HG03520 (cell line): Measurements from ENCODE around the gene PRAC1.
"Not testable (repeated sequence)": the region's sequence is repeated elsewhere in the genome, so short reads cannot be mapped to it uniquely, and the experiment has no call there.

Experiments used
- ATAC-seq: cut with Tn5 transposase; IDR thresholded peaks from one replicate; pipeline ENCODE4 v1.9.1; 2021; ENCODE audit warnings: mild to moderate bottlenecking, moderate library complexity; ENCODE audit not compliant: unreplicated experiment

Gene PRAC1

GRCh38 chr17:48727415-48728175 lies 5.3 kb upstream of the PRAC1 start:
- no peak for ATAC-seq

DNA sequence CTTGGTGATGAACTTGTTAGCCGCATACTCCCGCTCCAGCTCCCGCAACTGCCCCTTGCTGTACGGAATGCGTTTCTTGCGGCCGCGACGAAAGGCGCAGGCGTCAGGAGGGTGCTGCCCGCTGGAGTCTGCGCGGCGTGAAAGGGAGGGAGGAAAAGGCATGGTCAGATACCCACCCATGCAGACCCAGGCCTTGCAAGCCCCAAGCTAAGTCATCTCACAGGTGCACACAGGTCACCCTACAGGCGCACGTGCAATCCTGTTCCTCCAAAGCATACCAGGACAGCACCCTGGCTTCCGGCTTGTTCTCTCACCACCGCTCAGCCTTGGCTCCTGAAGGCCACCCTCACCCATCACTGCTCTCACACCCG lies 4.6 kb upstream of the PRAC1 start:
- ATAC-seq, result no peak

GRCh38 chr17:48726114-48726915 lies 4.0 kb upstream of the PRAC1 start:
- ATAC-seq, result no peak

- ATAC-seq, result no peak
These were observed 3.2 kb upstream of the PRAC1 start for GRCh38 chr17:48725288-48726064.

DNA sequence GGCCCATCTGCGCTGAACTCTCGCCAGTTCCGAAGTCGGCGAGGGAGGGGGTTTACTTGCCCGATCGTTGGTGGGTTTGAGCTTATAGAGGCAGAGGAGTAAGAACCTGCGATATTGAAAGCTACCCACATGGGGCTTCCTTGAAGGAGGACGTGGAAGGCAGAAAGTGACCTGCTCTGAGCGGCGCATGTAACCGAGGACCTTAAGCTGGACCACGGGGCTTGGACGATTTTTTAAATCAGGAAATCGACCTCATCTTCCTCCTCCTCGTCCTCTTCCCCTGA lies 2.6 kb upstream of the PRAC1 start:
- ATAC-seq, result no peak

GRCh38 chr17:48724251-48725003 lies 2.1 kb upstream of the PRAC1 start:
- ATAC-seq, result no peak

DNA sequence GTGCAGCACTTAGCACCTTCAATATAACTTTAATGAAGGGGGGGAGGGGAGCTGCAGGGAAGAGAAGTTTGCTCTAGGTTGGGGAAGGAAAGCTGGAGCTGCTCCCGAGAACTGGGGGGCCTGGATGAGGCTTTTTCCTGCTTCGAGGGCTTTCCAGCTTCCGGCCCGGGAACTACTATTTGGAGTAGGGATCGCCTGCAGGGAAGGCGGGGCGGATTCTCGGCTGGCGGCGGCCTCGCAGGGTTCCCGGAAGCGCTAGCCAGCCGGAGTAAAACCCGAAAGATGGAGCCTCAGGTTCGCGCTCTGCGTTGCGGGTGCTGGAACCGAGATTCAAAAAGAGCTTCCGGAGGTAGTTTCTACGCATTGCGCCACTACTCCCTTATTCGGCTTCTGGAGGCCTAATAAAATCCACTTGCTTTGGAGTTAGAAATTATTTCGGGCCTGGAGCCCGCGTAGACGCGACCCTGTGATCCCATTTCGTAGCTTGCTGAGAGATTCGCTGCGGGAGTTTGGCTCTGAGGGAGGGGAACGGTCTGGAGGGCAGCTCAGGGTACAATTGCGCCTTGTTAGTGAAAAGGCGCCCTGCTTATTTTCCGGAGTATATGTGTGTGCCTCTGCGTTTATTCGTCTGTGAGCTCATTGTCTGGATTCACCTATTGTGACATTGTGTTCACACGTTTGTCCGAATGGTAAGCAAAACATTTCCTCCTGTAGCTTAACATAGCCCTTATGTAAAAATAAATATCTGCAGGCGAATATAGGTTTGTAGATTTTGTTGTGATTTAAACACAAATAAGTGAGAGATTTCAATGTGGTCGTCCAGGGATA lies 1.3 kb upstream of the PRAC1 start:
- no peak for ATAC-seq

DNA sequence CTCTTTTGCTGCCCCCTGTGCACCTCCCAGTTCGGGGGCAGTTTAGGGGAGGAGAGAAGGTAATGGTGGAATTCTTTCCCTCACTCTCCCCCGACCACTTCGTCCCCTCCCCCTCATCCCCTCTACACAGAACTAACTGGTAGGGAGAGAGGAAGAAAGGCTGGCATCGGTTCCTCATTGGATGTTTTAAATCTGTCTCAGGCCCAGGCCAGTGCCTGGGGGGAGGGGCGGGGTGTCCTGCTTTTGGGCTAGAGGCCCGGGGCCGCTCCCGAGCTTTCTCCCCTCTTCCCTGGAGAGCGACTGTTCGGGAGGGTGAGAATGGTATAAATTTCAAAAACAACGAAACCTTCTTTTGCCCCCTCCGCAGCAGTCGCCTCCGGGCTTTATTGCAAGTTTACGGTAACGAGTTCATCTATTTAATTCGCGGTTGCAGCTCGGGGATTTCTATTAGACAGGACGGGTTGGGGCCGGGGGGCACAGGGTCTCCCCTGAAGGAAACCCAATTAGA lies 651 bp upstream of the PRAC1 start, which contains the start of gene PRAC2:
PRAC2 (plus strand) TSS at position 271 of the 508 bp plus-strand sequence. CDS start 1,226 bp downstream, outside the sequence.
- ATAC-seq, result no peak

DNA sequence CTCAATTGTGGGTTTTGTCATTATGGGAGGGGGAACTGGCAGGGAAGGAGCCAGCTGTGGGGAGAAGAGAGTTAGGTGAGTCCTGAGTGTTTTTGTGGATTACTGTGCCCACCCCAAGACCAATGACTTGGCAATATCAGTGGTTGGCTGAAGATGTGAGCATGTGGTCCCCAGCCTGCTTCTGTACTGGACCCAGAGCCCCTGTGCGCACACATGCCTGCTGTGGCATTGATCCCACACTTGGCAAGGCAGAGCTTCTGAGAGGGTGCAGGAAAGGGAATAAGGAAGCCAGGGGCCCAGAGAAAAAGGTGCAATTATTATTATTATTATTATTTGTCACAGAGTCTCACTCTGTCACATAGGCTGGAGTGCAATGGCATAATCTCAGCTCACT lies 1.3 kb downstream of the PRAC1 start:
- ATAC-seq, result no peak

GRCh38 chr17:48720266-48721008 lies 1.9 kb downstream of the PRAC1 start:
- no peak for ATAC-seq

DNA sequence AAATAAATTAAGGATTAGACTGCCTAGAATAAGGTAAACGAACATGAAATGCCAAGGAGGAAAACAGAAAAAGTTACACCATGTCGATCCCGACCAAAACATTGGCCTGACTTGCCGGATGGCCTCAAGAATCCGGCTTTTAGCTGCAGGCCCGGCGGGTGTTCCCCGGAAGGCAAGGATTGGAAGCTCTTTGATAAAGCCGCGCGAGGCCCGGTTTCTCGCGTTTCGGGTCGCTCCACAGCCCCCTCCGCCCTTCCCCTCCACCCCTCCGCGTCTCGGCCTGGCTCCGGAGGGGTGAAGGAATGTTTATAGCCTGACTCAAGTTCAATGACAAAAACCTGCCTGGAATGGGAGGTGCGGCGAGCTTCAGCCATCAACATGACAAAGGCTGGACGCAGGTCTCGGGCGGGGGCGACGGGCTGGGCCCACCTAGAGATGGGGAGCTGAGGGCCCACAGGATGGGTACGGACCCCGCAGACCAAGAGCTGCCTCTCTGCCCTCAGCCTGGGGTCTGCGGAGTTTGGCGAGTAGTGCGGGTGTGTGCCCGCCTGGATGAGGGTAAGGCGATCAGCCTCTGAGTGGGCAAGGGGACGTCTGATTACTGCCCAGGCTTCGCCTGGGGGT lies 2.6 kb downstream of the PRAC1 start:
- ATAC-seq, result no peak

GRCh38 chr17:48718761-48719641 lies 3.3 kb downstream of the PRAC1 start:
- no peak for ATAC-seq

GRCh38 chr17:48718227-48718760 lies 4.0 kb downstream of the PRAC1 start:
- no peak for ATAC-seq

- no peak for ATAC-seq
These were observed 4.7 kb downstream of the PRAC1 start for GRCh38 chr17:48717367-48718226.

DNA sequence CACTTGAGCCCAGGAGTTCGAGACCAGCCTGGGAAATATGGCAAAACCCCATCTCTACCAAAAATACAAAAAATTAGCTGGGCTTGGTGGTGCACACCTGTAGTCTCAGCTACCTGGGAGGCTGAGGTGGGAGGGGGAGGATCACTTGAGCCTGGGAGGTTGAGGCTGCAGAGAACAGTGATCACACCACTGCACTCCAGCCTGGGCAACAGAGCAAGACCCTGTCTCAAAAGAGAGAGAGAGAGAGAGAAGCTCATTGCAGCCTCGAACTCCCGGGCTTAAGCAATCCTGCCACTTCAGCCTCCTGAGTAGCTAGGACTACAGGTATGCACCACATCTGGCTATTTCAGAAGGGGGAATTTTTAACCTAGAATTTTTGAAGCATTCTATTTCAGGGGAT lies 5.8 kb downstream of the PRAC1 start:
- ATAC-seq, result not testable (repeated sequence)
